Right cardiac atrium (tissue), 5 donors: ENCODE measurements around the gene GNPAT. TPM values are rescaled to one million over a fixed set of nuclear protein-coding genes. Genes with fewer than 3 reads are reported as not detected.

Experiments
- ATAC-seq, 2 donors: fragments of 200-7000 bp; cut with Tn5 transposase; one replicate each; pipeline versions ENCODE4 v1.8.0 to v1.9.1; 2020; ENCODE audit warnings: moderate library complexity in 2 of 2, mild to moderate bottlenecking in 1 of 2
- DNase-seq, 3 donors: peaks; one replicate each; pipeline ENCODE4 v3.0.0-alpha.2; 2020
- H3K27ac ChIP-seq: one replicate; pipeline ENCODE4 v1.5.1; 2013; ENCODE audit warnings: mild to moderate bottlenecking, low read length, control low read depth, moderate library complexity
- H3K27me3 ChIP-seq: one replicate; pipeline ENCODE4 v1.6.1; 2013; ENCODE audit not compliant: control insufficient read depth, insufficient read depth
- H3K4me1 ChIP-seq: one replicate; pipeline ENCODE4 v1.6.1; 2013; ENCODE audit warnings: low read length; ENCODE audit not compliant: control insufficient read depth, insufficient read depth
- H3K4me3 ChIP-seq: one replicate; pipeline ENCODE4 v1.5.1; 2013; ENCODE audit warnings: low read length, control low read depth
- H3K9me3 ChIP-seq: one replicate; pipeline ENCODE4 v1.6.1; 2013; ENCODE audit warnings: low read length; ENCODE audit not compliant: control insufficient read depth
- WGBS: extraction: QIAGEN DNeasy Blood & Tissue Kit; methylation state at CpG from one replicate; pipeline ENCODE4 v1.1.7; 2013; 5-methylcytosine and 5-hydroxymethylcytosine counted together
- intact Hi-C, 4 donors: fragments of 100-400 bp; cut with DNase I; formaldehyde crosslinking; loops; one replicate each; pipeline versions ENCODE4 v1.11.0 to v1.14.0; 2022 to 2023
- polyA plus RNA-seq: library from polyadenylated mRNA; stranded (reverse); fragments of 200-250 nt; gene quantifications from one replicate; pipeline ENCODE4 v1.2.3, GENCODE V29; 2013
- total RNA-seq, 4 donors: library from RNA; stranded (reverse); fragmentation: NEBNext Ultra II Directional; extraction: Animal tissue kit (Norgen Biotek cat#: 25700); gene quantifications; one replicate each; pipeline ENCODE4 v1.2.1, GENCODE V29; 2021
- donor health status: healthy with polysubstance abuse.
- donor health status: DM: no; HTN: yes; CAD: no.
- donor health status: DM: no; HTN: no; CAD: no.
- donor health status: DM: no; HTN: yes; CAD: no; lungs with severe emphysema.
- donor health status: DM: yes; HTN: yes; CAD: no.

GNPAT gene
- total and polyA plus RNA-seq, 5 donors, result 46.7 to 55.6 (median 49.4) TPM

- no peak for ATAC-seq
- no peak overlapping the region for H3K4me3 ChIP-seq
- no peaks in the 10 kb centered on the region for H3K9me3 ChIP-seq
- no peak for DNase-seq
- intact Hi-C loops, result no loop called here
- WGBS, result 94% methylated on average over 15 of the region's 15 CpGs
- H3K4me1 ChIP-seq, result no peaks in the 10 kb centered on the region
- H3K27me3 ChIP-seq, result no peaks in the 10 kb centered on the region
- no peak overlapping the region for H3K27ac ChIP-seq
Measured at GRCh38 chr1:231318015-231318355, 77.0 kb downstream of the GNPAT start.

- intact Hi-C loops, result no loop called here
- Histone ChIP-seq H3K27me3 (no peaks in the 10 kb centered on the region), H3K27ac (no peak overlapping the region), H3K4me1 (no peaks in the 10 kb centered on the region), H3K4me3 (no peak overlapping the region), H3K9me3 (no peaks in the 10 kb centered on the region)
- WGBS, result 92% methylated on average over 4 of the region's 4 CpGs
- DNase-seq, result no peak
- ATAC-seq, result no peak
Measured at GRCh38 chr1:231318568-231318967, 77.6 kb downstream of the GNPAT start.

GRCh38 chr1:231319080-231319479 is 78.1 kb downstream of the GNPAT start:
- no peak for DNase-seq
- intact Hi-C loops, result no loop called here
- Histone ChIP-seq H3K27me3 (no peaks in the 10 kb centered on the region), H3K4me1 (no peaks in the 10 kb centered on the region), H3K9me3 (no peaks in the 10 kb centered on the region), H3K27ac (no peak overlapping the region), H3K4me3 (no peak overlapping the region)
- 93% methylated on average over 9 of the region's 9 CpGs for WGBS
- no peak for ATAC-seq

- H3K27me3 ChIP-seq, result no peaks in the 10 kb centered on the region
- intact Hi-C loops, result no loop called here
- DNase-seq, result no peak
- no peaks in the 10 kb centered on the region for H3K4me1 ChIP-seq
- H3K4me3 ChIP-seq, result no peak overlapping the region
- ATAC-seq, result no peak
- H3K27ac ChIP-seq, result no peak overlapping the region
- WGBS, result 80% methylated on average over 7 of the region's 7 CpGs
- no peaks in the 10 kb centered on the region for H3K9me3 ChIP-seq
Measured at GRCh38 chr1:231322880-231323530, 82.0 kb downstream of the GNPAT start.

- intact Hi-C loops, result no loop called here
- no peak for ATAC-seq
- H3K9me3 ChIP-seq, result no peaks in the 10 kb centered on the region
Measured at GRCh38 chr1:231324660-231325059, 83.6 kb downstream of the GNPAT start.

GRCh38 chr1:231326248-231326647 is 85.2 kb downstream of the GNPAT start:
- H3K4me3 ChIP-seq, result no peak overlapping the region
- H3K4me1 ChIP-seq, result no peaks in the 10 kb centered on the region
- H3K27ac ChIP-seq, result no peak overlapping the region
- ATAC-seq (no peak), DNase-seq (no peak)
- 64% methylated on average over 1 of the region's 1 CpG for WGBS
- no peaks in the 10 kb centered on the region for H3K27me3 ChIP-seq
- intact Hi-C loops, result no loop called here
- no peaks in the 10 kb centered on the region for H3K9me3 ChIP-seq

More at GRCh38 chr1:231324660-231325059, 83.6 kb downstream of the GNPAT start:
- no peaks in the 10 kb centered on the region for H3K4me1 ChIP-seq
- 87% methylated on average over 5 of the region's 5 CpGs for WGBS
- no peaks in the 10 kb centered on the region for H3K27me3 ChIP-seq
- H3K27ac ChIP-seq, result no peak overlapping the region
- no peak overlapping the region for H3K4me3 ChIP-seq
- DNase-seq, result no peak

Other genes starting within 250 kb of the GNPAT start
- gene FAM89A, start 201.0 kb upstream of the GNPAT start, total RNA-seq, result 1 to 10 TPM; 2.3 to 7.3 (median 4.6) TPM
- 7.7 TPM for gene FAM89A, start 201.0 kb upstream of the GNPAT start, polyA plus RNA-seq
- under 1 TPM; 0.06 to 0.34 (median 0.10) TPM for gene TRIM67, start 79.2 kb upstream of the GNPAT start, total RNA-seq
- 0.09 TPM for gene TRIM67, start 79.2 kb upstream of the GNPAT start, polyA plus RNA-seq
- 10 to 100 TPM; 12.3 to 16.9 (median 14.0) TPM for gene EXOC8, start 96.6 kb downstream of the GNPAT start, total RNA-seq
- gene EXOC8, start 96.6 kb downstream of the GNPAT start, polyA plus RNA-seq, result 5.9 TPM
- gene SPRTN, start 97.1 kb downstream of the GNPAT start, total RNA-seq, result 10 to 100 TPM in 1 of 4 donors, 1 to 10 TPM in 3; 5.6 to 10.4 (median 7.4) TPM
- gene SPRTN, start 97.1 kb downstream of the GNPAT start, polyA plus RNA-seq, result 4.7 TPM
- gene EGLN1, start 181.1 kb downstream of the GNPAT start, total RNA-seq, result 10 to 100 TPM; 54.1 to 79.9 (median 71.0) TPM
- 27.9 TPM for gene EGLN1, start 181.1 kb downstream of the GNPAT start, polyA plus RNA-seq